Heart left ventricle (tissue), 16 donors: Measurements from ENCODE around the gene DUSP28. TPM values are rescaled to one million over a fixed set of nuclear protein-coding genes. Genes with fewer than 3 reads are reported as not detected.

Source experiments
- ATAC-seq, 4 donors: fragments of 200-7000 bp; cut with Tn5 transposase; one replicate each; pipeline ENCODE4 v1.9.1; 2020 to 2022; ENCODE audit warnings: moderate library complexity in 4 of 4, mild to moderate bottlenecking in 3 of 4, moderate number of reproducible peaks in 1 of 4
- DNase-seq, 5 donors: peaks; one replicate each; pipeline ENCODE4 v3.0.0-alpha.2; 2020
- H3K27ac ChIP-seq, 12 donors: fragments of 200-600 bp; sonication (generic) in 4 of 12; one replicate each; pipeline versions ENCODE4 v1.5.0 to v1.8.0; 2016 to 2022; ENCODE audit warnings: mild to moderate bottlenecking in 2 of 12
- H3K27me3 ChIP-seq, 9 donors: fragments of 200-600 bp; sonication (generic) in 2 of 9; one replicate each; pipeline versions ENCODE4 v1.5.1 to v1.8.0; 2016 to 2022; ENCODE audit warnings: mild to moderate bottlenecking in 3 of 9
- H3K36me3 ChIP-seq, 9 donors: fragments of 200-600 bp; sonication (generic) in 2 of 9; one replicate each; pipeline versions ENCODE4 v1.5.0 to v1.8.0; 2018 to 2022; ENCODE audit warnings: mild to moderate bottlenecking in 2 of 9
- H3K4me1 ChIP-seq, 12 donors: fragments of 200-600 bp; sonication (generic) in 4 of 12; one replicate each; pipeline versions ENCODE4 v1.5.0 to v1.8.0; 2016 to 2022; ENCODE audit warnings: mild to moderate bottlenecking in 3 of 12
- H3K4me3 ChIP-seq, 12 donors: fragments of 200-600 bp; sonication (generic) in 4 of 12; one replicate each; pipeline versions ENCODE4 v1.5.0 to v1.8.0; 2017 to 2022; ENCODE audit warnings: mild to moderate bottlenecking in 9 of 12, moderate library complexity in 4 of 12
- H3K9me3 ChIP-seq, 12 donors: fragments of 200-600 bp; sonication (generic) in 4 of 12; one replicate each; pipeline versions ENCODE4 v1.5.0 to v1.8.0; 2016 to 2022; ENCODE audit warnings: mild to moderate bottlenecking in 1 of 12
- CTCF ChIP-seq, 12 donors: fragments of 200-600 bp; sonication (generic) in 4 of 12; IDR thresholded peaks; one replicate each; pipeline versions ENCODE4 v1.5.0 to v1.8.0; 2018 to 2022; ENCODE audit warnings: antibody characterized with exemption in 12 of 12, mild to moderate bottlenecking in 5 of 12
- POLR2A ChIP-seq, 2 donors: fragments of 450-650 bp; IDR thresholded peaks; one replicate each; pipeline ENCODE4 v1.6.1; 2017; ENCODE audit warnings: antibody characterized with exemption in 2 of 2, mild to moderate bottlenecking in 2 of 2, moderate library complexity in 2 of 2
- WGBS, 4 donors: extraction: QIAGEN DNeasy Blood & Tissue Kit in 2 of 4; methylation state at CpG; one replicate each; pipeline versions ENCODE4 v1.1.5 to v1.1.7; 2013 to 2018; 5-methylcytosine and 5-hydroxymethylcytosine counted together
- intact Hi-C, 10 donors: fragments of 100-400 bp; cut with DNase I; formaldehyde crosslinking; loops; one replicate each; pipeline versions ENCODE4 v1.11.1 to v1.14.2; 2022
- polyA plus RNA-seq, 2 donors: library from polyadenylated mRNA; stranded (reverse); fragments of 200-250 nt; gene quantifications; one replicate each; pipeline ENCODE4 v1.2.3, GENCODE V29; 2013
- total RNA-seq, 9 donors: library from RNA; depleted of rRNA in 2 of 9; stranded (reverse); fragments of >200 nt in 2 of 9; fragmentation: NEBNext Ultra II Directional in 3 of 9; extraction: Animal tissue kit (Norgen Biotek cat#: 25700) in 3 of 9; gene quantifications; one replicate each; pipeline versions ENCODE4 v1.1.0 to v1.2.4, GENCODE V29; 2016 to 2023
- donor health status: ischemic (EF 13 %, LVEDD 7.1; RV severe dilation, severe dysfunction).
- donor health status: healthy with polysubstance abuse.
- donor health status: DM: no; HTN: yes; CAD: no.
- donor health status: DM: no; HTN: no; CAD: no.
- donor health status: ischemic (EF 25% LVEDD 6.9; RV normal size, moderate dysfunction).
- donor health status: ischemic (EF 25% LVEDD 5.7; RV mildly dilated, moderate dysfunction).
- donor health status: healthy.
- donor health status: DM: yes; HTN: yes; CAD: no.
- donor health status: ischemic (EF 35%, LVEDD 5.7; RV mildly dilated, moderate dysfunction).
- donor health status: nonischemic (EF 11% LVEDD 7.7; RV severe dilation, severe dysfunction).
- donor health status: DM: yes; HTN: yes; CAD: no.
- donor health status: PGD.
- donor health status: ischemic (EF 29% LVEDD 5.4; RV normal size, mild dysfunction).
- donor health status: nonischemic (EF 23%, LVEDD 6.1; RV moderate dilation, normal function).

DUSP28 gene
- total and polyA plus RNA-seq, 11 donors: 3.6 to 23.9 (median 13.3) TPM

- no peak for TF ChIP-seq POLR2A (IDR thresholded peaks at IDR 0.05)
- no peak for TF ChIP-seq CTCF (IDR thresholded peaks at IDR 0.05)
- DNase-seq: no peak
- intact Hi-C loops: no loop called here
- H3K27ac ChIP-seq: no peak overlapping the region
- no peak overlapping the region for H3K4me3 ChIP-seq
- 81 to 95% (median 88%) methylated on average over 3 of the region's 3 CpGs for WGBS, 4 donors
- H3K27me3 ChIP-seq: no peaks in the 10 kb centered on the region
- ATAC-seq: no peak
- H3K36me3 ChIP-seq: peaks cover 0 to 55% (median 14%) of the 10 kb centered on the region in 9 donors
- H3K4me1 ChIP-seq: no peaks in the 10 kb centered on the region
- H3K9me3 ChIP-seq: peaks cover 0 to 38% (median 11%) of the 10 kb centered on the region in 12 donors
Measured at GRCh38 chr2:240527153-240527750, 32.9 kb upstream of the DUSP28 start.

GRCh38 chr2:240528406-240529040 lies 31.6 kb upstream of the DUSP28 start:
- ATAC-seq (no peak), DNase-seq (no peak)
- Histone ChIP-seq H3K27ac (no peak overlapping the region), H3K9me3 (peaks cover 0 to 50% (median 17%) of the 10 kb centered on the region in 12 donors), H3K27me3 (no peaks in the 10 kb centered on the region), H3K4me1 (no peaks in the 10 kb centered on the region), H3K36me3 (peaks cover 0 to 45% (median 6%) of the 10 kb centered on the region in 9 donors), H3K4me3 (no peak overlapping the region)
- TF ChIP-seq CTCF (IDR thresholded peaks at IDR 0.05) (no peak), POLR2A (IDR thresholded peaks at IDR 0.05) (no peak)
- WGBS, 4 donors: 89 to 96% (median 94%) methylated on average over 10 to 13 of the region's 13 CpGs
- intact Hi-C loops: no loop called here

GRCh38 chr2:240529344-240529999 lies 30.7 kb upstream of the DUSP28 start:
- H3K4me1 ChIP-seq: no peaks in the 10 kb centered on the region
- ATAC-seq: no peak
- 96 to 98% (median 97%) methylated on average over 16 of the region's 16 CpGs for WGBS, 4 donors
- intact Hi-C loops: no loop called here
- H3K4me3 ChIP-seq: no peak overlapping the region
- H3K36me3 ChIP-seq: peaks cover 0 to 43% (median 3%) of the 10 kb centered on the region in 9 donors
- TF ChIP-seq POLR2A (IDR thresholded peaks at IDR 0.05) (no peak), CTCF (IDR thresholded peaks at IDR 0.05) (no peak)
- no peak for DNase-seq
- no peak overlapping the region for H3K27ac ChIP-seq
- H3K27me3 ChIP-seq: no peaks in the 10 kb centered on the region
- H3K9me3 ChIP-seq: peaks cover 0 to 48% (median 17%) of the 10 kb centered on the region in 12 donors

GRCh38 chr2:240530181-240530580 lies 30.0 kb upstream of the DUSP28 start:
- Histone ChIP-seq H3K36me3 (peaks cover 0 to 36% (median under 1%) of the 10 kb centered on the region in 9 donors), H3K27me3 (no peaks in the 10 kb centered on the region), H3K4me3 (no peak overlapping the region), H3K4me1 (no peaks in the 10 kb centered on the region), H3K9me3 (peaks cover 0 to 41% (median 17%) of the 10 kb centered on the region in 12 donors), H3K27ac (no peak overlapping the region)
- DNase-seq (no peak), ATAC-seq (no peak)
- 95 to 98% (median 96%) methylated on average over 7 of the region's 7 CpGs for WGBS, 4 donors
- intact Hi-C loops: no loop called here
- TF ChIP-seq CTCF (IDR thresholded peaks at IDR 0.05) (no peak), POLR2A (IDR thresholded peaks at IDR 0.05) (no peak)
